Stimulated activated CD4-positive, alpha-beta T cell treated with anti-CD3 and anti-CD28 coated beads, Interleukin-2, amount 100 ng/mL, for 4 hours (primary cell): ENCODE measurements around the gene NXPH1.

Experiments
- DNase-seq: peaks from one replicate; pipeline ENCODE4 v3.0.0-alpha.2; 2020; ENCODE audit warnings: low read depth

The NXPH1 gene

DNA sequence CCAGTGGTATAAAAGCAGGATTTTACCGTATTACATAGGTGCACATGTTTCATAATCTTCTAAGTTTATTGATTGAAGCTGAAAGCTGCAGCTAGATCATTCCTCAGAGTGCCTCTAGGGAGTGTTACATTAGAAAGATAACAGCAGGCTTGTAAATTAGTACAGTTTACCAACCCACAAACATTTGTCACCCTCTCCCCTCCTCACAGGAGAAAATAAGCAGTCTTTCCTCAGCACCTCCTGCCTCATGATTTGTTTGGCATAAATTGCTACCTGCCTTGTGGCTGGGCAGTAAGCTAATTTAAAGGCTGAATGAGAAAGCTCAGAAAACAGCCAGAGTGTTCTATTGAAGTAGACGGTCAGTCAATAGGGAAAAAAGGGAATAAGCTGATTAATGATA is 74.2 kb downstream of the NXPH1 start:
- DNase-seq: no peak

DNA sequence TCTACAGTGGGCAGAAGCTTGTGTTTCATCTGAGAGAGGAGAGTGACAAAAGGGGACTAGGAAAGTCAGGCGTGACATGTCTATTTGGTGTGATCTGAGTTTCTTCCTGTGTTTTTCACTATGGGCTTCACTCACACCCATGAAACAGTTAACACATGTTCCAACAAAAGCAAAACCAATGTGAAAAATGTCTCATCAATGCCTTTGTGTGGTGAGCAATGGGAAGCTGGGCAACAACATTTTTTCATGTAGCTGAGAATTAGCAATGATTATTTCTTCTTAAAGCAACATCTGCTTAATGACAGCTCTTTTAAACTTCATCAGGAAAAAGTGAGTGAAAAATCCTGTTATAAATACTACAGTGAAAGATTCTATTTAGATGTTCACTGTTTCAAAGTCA is 76.2 kb downstream of the NXPH1 start:
- no peak for DNase-seq

DNA sequence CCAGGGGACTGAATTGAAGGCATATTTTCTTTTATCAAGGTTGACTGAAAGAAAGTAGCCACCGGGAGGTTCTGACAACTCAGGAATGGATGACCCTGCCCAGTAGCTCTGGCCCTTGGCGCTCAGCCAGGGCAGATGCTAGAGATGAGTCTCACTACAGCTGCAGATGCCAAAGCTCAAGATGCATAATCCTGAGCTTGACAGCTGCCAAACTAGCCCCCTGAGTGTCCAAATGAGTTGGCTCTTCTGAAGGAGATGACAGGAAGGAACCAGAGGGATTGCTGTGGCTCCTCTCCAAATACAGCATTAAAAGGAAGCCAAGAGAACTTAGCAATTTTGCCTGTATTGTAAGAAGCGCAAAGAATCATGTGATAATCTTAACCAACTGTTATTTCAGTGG is 78.4 kb downstream of the NXPH1 start:
- DNase-seq: no peak

DNA sequence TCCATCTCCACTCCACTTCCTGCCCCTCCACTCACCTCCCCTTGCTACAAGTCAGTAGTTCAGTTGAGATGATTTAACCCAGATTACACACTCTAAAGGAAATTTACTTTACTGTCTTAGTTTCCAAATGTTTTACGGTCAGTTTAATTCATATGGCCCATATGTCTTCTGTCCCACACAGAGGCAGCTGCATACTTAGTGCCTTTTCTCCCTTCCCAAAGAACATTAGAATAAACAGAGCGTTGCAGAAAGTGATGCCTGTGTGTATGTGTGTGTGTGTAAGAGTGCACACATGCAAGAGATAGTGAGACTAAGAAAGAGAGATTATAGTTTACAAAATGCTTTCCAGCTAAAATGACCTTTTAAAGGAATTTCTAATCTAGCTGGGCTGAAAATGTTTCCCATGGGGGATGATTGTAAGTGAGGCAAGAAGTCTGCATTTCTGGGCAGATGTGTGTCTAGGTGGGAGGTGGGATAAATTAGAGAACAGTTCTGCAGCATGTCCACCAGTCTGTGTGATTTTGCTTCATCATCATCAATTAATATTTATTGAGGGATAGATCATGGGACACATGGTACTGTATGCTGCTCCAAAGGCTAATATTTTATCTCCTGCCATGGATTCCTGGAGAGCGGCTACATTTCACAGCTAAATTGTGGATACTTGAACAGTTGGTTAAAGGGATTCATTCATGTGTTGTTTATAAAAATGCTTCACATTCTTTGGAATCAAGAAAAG is 81.5 kb downstream of the NXPH1 start:
- no peak for DNase-seq

DNA sequence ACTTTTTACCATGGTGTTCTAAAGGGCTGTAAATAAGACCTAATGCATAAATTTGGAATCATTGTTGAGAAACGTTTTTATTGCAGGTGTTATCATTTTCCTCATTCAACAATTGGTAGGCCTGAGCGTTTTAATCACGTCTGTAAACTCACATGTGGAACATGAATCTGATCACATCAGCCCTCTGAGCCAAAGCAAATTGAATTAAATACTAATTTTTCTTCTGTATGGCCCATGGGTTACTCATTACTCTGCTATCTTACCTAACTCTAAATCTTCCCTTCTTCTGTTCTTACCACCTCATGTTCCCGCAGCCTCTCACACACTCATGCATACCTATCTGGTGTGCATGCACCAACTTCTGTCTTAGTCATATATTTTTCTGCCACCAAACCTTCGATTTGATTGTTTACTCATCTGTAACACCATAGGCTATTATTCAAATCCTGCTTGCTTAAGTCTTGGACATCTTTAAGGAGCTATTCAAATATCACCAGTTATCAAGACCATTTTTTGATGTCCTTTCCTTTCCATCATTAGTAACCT is 82.3 kb downstream of the NXPH1 start:
- no peak for DNase-seq

DNA sequence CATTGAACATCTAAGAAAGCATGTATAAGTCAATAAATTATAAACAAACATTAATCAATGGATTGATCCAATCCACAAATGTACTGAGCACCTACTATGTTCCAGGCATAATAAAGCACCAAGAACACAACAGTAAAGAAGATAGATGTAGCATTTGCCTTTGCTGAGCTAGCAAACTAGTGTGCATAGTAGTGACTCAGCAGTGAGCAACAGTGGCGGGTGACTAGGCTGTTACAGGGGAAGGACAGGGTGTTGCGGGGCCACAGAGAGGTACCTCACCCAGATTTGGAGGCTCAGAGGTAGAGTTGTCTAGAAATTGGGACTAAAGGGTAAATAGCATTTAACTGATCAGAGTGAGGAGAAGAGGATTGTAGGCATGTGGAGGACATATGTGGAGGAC is 83.6 kb downstream of the NXPH1 start:
- no peak for DNase-seq

DNA sequence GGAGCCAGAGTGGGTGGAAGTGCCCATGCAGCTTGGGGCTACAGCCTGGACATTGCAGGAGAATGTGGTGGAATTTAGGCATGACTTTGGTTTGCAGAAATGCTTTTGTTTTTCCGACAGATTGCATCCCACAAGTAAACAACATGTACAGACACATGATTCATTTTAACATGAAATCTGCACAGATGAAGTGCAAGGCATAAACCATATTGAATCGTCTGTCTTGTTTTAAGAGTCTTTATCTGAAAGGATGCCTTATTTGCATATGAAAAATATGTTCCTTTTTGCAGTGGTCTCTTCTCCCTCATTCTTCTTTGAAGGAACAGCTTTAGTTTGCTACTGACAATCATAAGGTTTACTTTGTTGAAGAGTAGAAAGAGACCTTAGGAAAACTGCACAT is 94.9 kb downstream of the NXPH1 start:
- DNase-seq: no peak

DNA sequence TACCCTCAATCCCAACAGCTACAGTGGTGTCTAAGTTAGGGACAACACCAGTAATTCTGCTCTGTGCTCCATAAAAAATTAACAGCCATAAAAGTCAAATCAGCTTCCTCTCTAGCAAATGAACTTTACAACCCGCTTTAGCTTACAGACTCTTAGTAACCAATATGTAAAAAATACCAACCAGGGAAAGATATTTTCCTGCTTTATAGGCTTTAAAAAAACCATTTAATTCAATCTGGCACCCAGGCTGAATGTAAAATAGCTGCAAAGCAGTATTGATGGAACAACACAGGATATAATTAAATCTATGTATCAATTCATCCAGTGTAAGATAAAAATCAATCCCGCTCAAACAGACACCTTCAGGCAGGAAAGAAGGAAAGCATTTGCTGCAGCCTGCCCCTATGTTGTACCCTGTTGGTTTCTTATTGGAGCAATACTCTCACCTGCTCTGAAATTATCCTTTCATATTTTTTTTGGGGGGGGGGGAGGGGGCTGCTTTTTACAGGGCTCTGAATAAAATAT is 98.6 kb downstream of the NXPH1 start:
- no peak for DNase-seq

DNA sequence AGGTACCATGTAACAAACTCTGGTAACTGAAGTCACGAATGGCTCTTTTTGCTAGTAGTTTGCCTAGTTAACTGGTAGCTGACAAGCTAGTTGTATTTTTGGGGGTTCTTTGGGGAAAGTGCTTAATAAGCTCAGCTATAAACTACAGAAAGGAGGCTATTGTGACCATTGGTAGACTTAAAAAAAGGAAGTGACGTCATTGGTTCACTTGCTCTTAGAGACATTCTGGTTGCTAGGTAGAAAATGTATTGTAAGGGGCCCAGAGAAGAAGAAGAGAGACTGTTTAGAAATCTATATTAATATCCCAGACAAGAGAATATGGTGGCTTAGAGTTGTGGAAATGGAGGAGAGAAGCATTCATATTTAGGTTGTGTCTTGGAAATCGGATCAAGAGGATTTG is 103.0 kb downstream of the NXPH1 start:
- no peak for DNase-seq

DNA sequence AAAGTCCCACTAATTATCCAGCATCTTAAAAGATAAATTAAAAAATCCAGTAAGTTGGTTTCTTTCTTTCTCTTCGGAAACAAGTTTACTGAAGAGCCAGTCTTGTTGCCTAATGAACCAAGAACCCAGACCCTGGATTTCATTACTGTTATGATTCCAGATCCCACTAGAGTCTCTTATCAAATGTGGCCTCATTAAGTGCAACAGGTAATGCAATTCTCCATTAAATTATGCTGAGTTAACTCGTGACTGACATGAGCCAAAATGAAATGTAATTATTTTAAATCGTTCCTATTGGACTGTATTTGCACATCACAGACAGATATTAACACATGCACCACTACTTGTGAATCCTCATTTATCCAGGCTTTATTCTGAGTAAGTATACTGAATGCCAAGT is 115.6 kb downstream of the NXPH1 start:
- no peak for DNase-seq

DNA sequence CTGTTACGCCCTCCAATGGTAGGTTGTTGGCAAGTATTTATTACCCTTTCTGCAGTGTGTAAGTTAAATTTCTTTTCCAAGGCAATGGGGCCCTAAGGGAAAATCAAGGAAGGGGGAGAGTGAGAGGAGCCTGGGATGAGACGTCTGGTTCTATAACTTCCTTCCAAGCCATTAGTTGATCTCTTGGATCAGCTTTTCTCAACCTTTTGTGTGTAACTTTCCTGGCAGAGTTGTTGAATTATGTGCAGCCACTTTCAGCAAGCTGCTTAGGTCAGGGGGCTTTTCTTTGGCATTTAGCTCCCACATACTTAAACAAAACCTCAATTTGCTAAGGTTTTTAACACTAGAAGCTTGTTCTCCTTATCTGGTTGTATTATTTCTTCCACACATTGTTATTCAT is 127.1 kb downstream of the NXPH1 start:
- no peak for DNase-seq

DNA sequence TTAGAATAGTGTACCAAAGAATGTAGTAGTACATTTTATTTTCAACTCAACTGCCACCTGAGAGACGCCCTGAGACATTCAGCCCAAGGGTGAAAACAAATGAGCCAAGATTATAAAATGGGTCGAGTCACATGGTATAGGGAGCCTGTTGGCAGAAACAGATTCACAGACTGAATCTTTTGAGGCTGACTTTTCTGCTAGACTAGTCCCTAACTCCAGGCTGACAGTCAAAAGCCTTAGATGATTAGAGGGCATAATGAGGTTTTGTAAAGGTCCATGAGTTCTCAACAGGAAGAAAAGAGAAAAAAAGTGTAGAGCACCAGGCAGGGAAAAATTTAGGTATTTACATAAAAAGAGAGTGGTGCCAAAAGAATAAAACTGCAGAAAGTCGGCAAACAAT is 128.0 kb downstream of the NXPH1 start:
- no peak for DNase-seq

DNA sequence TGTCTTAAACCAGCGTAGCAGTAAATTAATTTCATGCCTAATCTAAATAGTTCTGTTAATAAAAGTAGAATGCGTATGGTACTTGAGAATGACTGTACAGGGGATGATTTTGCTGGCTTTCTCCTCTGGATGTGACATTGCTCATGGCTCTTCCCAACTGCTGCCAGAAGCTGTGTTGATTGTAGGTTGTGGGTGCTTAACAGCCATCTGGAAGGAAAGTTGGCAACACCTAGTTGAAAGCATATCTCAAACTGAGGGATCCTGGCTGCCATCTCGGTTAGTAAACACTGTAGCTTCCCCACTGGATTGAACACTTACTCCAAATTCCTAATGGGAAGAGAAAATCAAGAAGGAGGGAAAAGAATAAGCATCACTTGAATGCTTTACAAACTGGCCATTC is 130.9 kb downstream of the NXPH1 start:
- DNase-seq: no peak

DNA sequence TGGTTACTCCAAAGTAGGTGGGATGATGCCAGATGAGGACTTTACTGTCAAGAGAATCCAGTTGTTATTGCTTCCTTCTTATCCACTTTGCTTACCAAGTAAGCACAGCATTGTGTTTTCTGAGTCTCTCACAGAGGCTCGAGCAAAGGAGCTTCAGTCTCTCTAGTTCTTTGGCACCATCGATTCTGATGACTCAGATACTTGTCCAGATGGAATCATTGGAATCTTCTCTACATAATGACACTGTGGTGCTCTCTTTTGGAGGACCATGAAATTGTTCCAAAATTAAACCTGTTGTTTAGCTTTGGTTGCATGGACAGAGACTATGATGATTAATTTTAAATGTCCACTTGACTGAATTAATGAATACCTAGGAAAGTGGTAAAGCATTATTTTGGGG is 132.6 kb downstream of the NXPH1 start:
- no peak for DNase-seq

DNA sequence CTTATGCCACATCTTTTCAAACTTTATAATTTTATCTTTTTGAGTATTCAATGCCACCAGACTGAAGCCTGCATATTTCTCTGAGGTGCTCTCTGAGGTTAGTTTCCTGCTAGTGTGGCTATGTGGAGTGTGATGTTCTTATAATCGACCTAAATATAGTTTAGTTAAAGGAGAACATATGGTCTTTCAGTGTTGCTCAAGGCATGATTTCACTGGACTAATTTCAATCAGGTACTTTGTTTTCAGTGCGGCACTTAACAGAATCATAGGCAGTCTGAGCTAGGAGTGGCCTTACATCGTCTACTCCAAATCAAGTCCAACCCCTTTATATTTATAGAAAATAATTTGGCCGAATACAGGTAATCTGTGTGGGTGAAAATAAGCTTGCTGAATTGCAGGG is 134.2 kb downstream of the NXPH1 start:
- DNase-seq: no peak

DNA sequence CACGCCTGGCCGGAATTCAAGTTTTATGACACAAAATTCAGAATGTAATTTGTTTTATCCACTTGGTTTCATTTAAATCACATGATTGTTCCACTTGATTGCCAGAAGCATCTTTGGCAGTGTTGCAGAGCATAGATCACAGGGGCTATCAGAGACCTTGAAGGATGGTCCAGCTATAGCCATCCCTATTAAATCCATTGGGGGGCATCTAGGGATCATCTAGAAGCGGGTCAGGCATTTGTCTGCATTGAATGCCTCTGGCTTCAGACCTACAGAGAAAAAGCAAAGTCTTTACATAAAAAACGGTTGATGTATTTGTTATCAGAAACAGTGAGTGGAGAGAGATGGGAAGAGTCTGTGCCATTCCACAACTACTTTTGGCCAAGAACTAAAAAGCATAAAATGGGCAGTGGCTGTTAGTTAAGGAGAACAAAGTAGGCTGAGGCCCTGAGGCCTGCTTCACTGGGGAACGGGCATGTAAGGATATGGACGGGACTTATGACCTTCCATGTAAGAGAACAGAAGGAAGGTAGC is 146.3 kb downstream of the NXPH1 start:
- DNase-seq: no peak

DNA sequence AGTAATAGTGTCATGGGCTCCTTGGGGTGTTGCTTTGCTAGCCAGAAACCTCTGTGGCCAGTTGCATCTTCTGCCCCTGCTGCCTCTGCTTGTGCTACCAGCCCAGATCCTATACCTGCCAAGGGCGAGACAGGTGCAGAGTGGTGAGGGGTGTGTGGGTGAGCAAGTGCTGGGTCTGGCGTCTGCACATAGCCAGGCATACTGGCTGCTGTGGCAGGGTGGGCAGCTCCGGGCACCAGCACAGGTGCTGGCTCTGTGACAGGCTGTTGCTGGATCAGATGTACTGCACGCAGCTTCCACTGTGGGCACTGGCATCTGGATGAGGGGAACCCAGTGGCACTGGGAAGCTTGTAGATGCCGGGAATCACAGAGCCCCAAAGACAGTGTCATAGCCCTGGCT is 148.4 kb downstream of the NXPH1 start:
- no peak for DNase-seq

DNA sequence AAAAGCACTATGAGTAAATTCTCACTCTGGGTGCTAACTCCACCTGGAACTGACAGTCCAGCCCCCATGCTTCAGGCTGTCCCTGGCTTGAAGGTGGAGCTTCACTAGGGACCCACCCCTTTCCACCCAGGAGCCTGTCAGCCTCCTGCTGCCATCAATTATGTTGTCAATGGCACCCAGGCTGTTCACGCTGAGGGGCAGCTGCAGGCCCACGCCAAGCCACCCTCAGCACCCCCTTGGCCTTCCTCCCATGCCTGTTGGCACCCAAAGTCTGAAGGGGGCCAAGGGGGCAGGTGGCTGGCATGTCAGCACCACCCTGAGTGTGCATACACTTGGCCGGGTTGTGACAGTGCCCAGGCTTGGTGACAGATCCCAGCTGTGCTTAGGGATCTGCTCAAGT is 149.3 kb downstream of the NXPH1 start:
- no peak for DNase-seq

DNA sequence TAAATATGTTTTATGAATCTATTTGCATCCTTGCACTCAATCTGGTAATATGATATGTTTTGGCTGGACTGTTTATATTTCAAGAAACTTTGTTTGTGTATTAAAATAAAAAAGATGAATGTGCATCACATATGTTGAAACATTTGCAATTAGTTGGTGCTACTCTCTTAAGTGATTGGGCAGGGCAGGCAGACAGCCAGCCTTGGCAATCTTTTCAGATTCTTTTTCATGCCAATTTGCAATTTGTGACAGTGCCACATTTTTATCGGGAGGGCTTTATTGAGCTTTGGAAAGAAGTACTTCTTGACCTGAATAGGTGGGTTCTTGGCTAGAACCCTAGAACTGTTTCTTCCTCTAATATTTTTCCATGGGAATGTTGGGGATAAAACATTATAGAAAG is 152.2 kb downstream of the NXPH1 start:
- DNase-seq: no peak

DNA sequence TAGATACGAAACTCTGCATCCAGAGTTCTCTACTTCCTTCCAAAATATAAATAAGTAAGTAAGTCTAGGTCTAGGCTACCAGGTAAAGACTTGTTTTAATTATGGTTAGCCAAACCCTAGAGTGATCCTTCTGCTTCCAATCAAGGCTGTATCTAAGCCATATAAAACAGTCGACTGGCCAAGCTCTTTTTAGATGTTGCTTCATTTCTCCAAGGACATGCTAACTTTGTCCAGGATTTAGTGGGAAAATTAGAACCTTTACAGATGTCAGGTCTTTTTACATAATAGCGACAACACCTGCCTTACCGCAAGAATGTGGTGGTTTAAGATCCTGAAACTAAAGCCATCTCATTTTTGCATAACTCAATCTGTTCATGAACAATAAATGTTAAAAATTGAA is 156.8 kb downstream of the NXPH1 start:
- no peak for DNase-seq

DNA sequence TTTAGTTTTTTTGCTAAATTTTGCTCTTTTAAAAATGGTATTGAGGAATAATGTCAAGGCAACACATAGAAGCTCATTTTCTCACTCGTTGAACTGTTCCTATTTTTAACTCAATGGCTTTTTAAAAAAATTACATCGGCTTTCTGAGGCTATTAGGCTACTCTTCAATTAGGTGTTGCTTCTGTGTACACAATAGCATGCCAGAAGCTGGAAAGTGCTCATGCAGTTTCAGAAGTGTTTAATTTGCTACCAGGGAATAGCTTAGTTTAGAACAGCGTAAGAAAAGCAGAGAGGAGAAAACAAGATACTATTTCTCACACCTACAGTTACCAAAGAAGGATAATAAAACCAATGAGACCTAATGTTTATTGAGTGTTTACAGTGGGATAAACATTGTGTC is 157.4 kb downstream of the NXPH1 start:
- DNase-seq: no peak

DNA sequence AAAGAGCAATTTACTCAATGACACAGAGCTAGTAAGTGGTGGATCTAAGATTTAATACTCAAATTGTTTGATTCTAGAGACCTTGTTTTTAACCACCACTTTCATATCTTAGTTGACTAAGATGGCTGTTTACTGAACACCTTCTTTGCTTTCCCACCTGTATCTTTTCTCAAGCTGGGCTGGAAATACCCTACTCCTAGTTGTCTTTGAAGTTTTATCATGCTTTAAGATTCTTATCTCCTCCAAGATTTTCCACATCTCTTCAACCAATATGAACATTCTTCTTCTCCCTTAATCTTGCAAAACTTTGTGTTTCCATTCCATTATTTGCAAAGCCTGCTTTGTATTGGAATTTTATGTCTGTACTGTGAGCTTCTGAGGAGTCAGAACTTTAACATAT is 157.9 kb downstream of the NXPH1 start:
- no peak for DNase-seq

DNA sequence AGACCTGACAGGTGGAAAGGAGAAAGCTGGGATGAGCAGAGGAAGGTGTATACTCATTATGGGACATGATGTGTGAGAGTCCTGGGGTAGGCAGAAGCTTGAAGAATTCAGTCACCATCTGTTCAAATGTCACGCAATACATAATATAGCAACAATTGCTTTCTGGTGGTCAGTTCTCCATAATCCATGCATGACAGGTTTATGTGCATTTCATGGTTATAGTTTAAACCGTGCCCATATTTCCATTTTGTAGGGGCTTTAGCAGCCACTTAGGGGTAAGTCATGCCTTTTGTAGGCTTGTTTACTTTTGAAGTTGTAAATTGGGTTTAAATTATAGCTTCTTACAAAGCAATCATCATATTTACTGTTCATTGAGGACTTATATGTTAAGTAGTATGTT is 158.8 kb downstream of the NXPH1 start:
- DNase-seq: no peak

DNA sequence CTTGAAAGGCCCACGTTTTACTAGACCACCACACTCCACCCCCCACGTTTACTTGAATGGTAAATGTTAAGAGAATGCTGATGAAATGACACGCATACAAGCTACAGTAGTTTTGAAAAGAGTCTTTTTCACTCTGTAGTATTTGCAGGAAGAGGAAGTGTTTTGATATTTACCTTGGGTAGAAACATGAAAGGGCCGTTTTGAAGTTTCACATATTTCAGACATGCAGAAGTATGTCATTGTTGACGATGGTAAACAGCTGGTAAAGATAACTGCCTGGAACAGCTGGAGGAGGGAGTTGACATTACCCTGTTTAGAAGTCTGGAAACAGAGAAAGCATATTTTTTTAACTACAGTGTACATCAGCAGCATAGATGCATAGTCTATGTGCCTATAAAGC is 160.7 kb downstream of the NXPH1 start:
- DNase-seq: no peak
